Testis (tissue), 2 donors: ENCODE results near the gene FBXL17.

Source experiments
- CTCF ChIP-seq, 3 experiments: fragments of 450-650 bp in 2 of 3; fragments of 200-600 bp in 1 of 3; sonication (generic) in 1 of 3; IDR thresholded peaks; one replicate each; pipeline ENCODE4 v1.5.1; 2016 to 2019; ENCODE audit warnings: antibody characterized with exemption in 3 of 3, mild to moderate bottlenecking in 2 of 3, moderate library complexity in 1 of 3
- POLR2A ChIP-seq: fragments of 450-650 bp; IDR thresholded peaks from one replicate; pipeline ENCODE4 v1.6.1; 2017; ENCODE audit warnings: antibody characterized with exemption, mild to moderate bottlenecking, moderate library complexity

- TF ChIP-seq CTCF (IDR thresholded peaks at IDR 0.05) (no peak), POLR2A (no peak)
These were observed 521.9 kb downstream of the FBXL17 start for GRCh38 chr5:107860044-107860443.
